HL-60 (cell line): ENCODE data around the gene KDM4C.
A peak's percentile ranks its signal among the peaks of the same experiment; 100 is the strongest.

Experiments used
- DNase-seq, 2 experiments: peaks; one replicate each; pipeline ENCODE4 v3.0.0-alpha.2; 2010 to 2020; ENCODE audit warnings: low read depth in 1 of 2, low spot score in 1 of 2
- H3K27ac ChIP-seq: fragments of 250-450 bp; sonication (Bioruptor Pico); replicated peaks from 2 replicates; pipeline ENCODE4 v1.5.1; 2020; ENCODE audit warnings: mild to moderate bottlenecking, moderate library complexity
- H3K27me3 ChIP-seq: fragments of 250-450 bp; sonication (Bioruptor Pico); 2 replicates; pipeline ENCODE4 v1.5.1; 2021; ENCODE audit warnings: mild to moderate bottlenecking, moderate library complexity; ENCODE audit not compliant: insufficient read depth, poor library complexity, severe bottlenecking
- H3K4me3 ChIP-seq: replicated peaks from 2 replicates; pipeline ENCODE4 v1.5.1; 2011; ENCODE audit warnings: mild to moderate bottlenecking, control low read depth, low read length; ENCODE audit not compliant: insufficient read depth
- GABPA ChIP-seq: IDR thresholded peaks from 2 replicates; pipeline ENCODE4 v1.6.1; 2012; ENCODE audit warnings: low read depth
- POLR2AphosphoS5 ChIP-seq: IDR thresholded peaks from 2 replicates; pipeline ENCODE4 v1.6.1; 2012; ENCODE audit warnings: low read depth
- SPI1 ChIP-seq: IDR thresholded peaks from 2 replicates; pipeline ENCODE4 v1.6.1; 2012; ENCODE audit warnings: low read depth, mild to moderate bottlenecking, borderline replicate concordance
- TF ChIP-seq, protein P1 (sequence below): IDR thresholded peaks from one replicate; pipeline ENCODE4 v1.5.1; 2011; ENCODE audit warnings: low read length, control low read depth, inconsistent platforms; ENCODE audit not compliant: insufficient read depth
- TF ChIP-seq, protein P2 (sequence below): IDR thresholded peaks from 2 replicates; pipeline ENCODE4 v1.6.1; 2012; ENCODE audit warnings: low read depth; ENCODE audit not compliant: insufficient replicate concordance

Gene KDM4C

DNA sequence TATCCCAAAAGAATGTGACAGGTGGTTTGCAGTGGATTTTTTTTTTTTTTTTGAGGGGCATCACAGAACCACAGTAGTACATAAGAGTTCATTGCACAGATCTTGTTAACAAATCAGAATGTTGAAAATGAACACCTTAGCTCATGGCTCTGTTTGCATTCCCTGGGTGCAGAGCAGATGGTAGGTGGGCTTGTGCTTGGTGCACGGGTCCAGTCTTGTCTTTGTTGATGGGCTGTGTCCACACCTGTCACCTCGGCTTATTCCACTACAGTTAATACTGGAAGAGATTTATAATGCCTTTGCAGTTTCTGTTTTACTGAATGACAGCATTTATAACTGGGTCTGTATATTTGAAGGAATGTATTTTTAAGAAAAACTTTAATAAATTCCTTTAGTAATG lies 146.6 kb downstream of the KDM4C start:
- H3K4me3 ChIP-seq: no peak overlapping the region

DNA sequence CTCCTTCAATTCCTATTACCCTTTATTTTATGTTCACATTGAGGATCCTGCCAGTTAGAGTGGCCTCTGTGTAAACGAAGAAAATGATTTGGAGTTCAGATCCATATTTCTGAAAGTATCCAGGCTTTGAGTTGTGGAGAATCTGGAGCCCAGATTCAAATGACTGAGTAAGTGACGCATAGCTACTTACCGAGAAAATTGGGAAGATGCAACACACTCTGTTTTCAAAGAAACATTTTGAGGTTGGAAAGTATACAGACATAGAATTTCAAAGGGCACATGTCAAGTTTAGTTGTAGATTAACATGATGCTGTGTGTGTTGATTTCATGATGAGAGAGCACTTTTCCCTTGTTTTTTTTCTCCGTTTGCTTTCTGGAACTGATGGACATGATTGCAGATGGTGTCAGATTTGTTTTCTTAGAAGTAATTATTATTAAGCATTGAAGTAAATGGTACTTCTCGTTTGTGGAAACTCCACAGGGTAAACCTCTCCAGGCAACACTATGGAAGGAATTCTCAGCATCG lies 148.1 kb downstream of the KDM4C start:
- H3K4me3 ChIP-seq: no peak overlapping the region
- DNase-seq: no peak
- TF ChIP-seq, protein P1, sequence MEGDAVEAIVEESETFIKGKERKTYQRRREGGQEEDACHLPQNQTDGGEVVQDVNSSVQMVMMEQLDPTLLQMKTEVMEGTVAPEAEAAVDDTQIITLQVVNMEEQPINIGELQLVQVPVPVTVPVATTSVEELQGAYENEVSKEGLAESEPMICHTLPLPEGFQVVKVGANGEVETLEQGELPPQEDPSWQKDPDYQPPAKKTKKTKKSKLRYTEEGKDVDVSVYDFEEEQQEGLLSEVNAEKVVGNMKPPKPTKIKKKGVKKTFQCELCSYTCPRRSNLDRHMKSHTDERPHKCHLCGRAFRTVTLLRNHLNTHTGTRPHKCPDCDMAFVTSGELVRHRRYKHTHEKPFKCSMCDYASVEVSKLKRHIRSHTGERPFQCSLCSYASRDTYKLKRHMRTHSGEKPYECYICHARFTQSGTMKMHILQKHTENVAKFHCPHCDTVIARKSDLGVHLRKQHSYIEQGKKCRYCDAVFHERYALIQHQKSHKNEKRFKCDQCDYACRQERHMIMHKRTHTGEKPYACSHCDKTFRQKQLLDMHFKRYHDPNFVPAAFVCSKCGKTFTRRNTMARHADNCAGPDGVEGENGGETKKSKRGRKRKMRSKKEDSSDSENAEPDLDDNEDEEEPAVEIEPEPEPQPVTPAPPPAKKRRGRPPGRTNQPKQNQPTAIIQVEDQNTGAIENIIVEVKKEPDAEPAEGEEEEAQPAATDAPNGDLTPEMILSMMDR: no peak
- TF ChIP-seq POLR2AphosphoS5 (no peak), SPI1 (no peak)
- no peaks in the 10 kb centered on the region for H3K27me3 ChIP-seq
- no peak overlapping the region for H3K27ac ChIP-seq

More for the DNA sequence above, 146.6 kb downstream of the KDM4C start:
- DNase-seq: no peak
- TF ChIP-seq, protein P1: no peak
- TF ChIP-seq SPI1 (no peak), POLR2AphosphoS5 (no peak), GABPA (no peak)
- TF ChIP-seq, protein P2, sequence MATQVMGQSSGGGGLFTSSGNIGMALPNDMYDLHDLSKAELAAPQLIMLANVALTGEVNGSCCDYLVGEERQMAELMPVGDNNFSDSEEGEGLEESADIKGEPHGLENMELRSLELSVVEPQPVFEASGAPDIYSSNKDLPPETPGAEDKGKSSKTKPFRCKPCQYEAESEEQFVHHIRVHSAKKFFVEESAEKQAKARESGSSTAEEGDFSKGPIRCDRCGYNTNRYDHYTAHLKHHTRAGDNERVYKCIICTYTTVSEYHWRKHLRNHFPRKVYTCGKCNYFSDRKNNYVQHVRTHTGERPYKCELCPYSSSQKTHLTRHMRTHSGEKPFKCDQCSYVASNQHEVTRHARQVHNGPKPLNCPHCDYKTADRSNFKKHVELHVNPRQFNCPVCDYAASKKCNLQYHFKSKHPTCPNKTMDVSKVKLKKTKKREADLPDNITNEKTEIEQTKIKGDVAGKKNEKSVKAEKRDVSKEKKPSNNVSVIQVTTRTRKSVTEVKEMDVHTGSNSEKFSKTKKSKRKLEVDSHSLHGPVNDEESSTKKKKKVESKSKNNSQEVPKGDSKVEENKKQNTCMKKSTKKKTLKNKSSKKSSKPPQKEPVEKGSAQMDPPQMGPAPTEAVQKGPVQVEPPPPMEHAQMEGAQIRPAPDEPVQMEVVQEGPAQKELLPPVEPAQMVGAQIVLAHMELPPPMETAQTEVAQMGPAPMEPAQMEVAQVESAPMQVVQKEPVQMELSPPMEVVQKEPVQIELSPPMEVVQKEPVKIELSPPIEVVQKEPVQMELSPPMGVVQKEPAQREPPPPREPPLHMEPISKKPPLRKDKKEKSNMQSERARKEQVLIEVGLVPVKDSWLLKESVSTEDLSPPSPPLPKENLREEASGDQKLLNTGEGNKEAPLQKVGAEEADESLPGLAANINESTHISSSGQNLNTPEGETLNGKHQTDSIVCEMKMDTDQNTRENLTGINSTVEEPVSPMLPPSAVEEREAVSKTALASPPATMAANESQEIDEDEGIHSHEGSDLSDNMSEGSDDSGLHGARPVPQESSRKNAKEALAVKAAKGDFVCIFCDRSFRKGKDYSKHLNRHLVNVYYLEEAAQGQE: no peak
- no peak overlapping the region for H3K27ac ChIP-seq
- H3K27me3 ChIP-seq: no peaks in the 10 kb centered on the region

DNA sequence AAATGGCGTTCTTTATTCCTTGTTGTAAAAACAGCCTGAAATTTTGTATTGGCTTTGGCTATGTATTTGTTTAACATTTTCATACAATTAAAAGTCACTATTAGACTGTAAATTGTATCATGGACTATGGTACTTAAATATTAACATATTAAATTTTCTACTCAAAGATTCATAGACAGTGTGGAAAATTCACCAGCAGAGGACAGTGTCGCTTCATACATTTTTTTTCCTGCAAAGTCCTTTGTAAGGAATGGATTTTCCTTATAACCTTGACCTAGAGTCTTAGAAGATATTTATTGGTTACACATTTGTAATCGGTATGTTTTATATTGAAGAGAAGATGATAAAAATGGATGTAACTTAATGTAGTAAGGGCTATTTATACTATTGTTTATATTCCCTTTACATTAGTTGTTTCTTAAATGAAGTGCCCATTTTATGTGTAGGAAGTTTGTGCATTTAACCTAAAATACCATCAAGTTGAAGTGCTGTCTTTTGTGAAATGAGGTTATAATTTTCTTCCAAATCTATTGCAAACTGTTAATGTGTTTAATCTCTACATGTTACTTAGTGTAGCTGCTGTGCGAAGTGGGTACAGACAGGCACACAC lies 150.1 kb downstream of the KDM4C start:
- Histone ChIP-seq H3K27ac (no peak overlapping the region), H3K27me3 (no peaks in the 10 kb centered on the region), H3K4me3 (no peak overlapping the region)
- TF ChIP-seq SPI1 (no peak), POLR2AphosphoS5 (no peak), GABPA (no peak)
- TF ChIP-seq, protein P2: no peak
- TF ChIP-seq, protein P1: no peak
- DNase-seq: peak in 1 of 2 experiments; percentile 6

DNA sequence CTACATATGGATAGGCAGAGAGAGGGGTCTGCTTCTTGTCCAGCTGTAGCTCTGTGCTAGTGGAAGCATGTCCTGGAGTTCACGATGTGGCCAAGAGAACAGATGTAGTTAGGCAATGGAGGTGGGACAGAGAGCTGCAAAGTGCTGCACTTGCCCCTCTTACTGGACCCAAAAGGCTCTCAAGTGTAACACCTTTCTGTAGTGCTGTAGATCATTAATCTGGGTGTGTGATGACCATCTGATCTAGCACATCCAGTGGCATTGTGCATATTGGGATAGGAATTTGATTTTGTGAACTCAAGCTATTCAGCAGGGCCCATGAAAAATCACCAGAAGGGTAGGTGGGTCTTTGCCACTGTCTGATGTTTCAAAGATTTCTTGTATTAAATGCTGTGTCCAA lies 151.4 kb downstream of the KDM4C start:
- TF ChIP-seq, protein P1: no peak
- TF ChIP-seq, protein P2: no peak
- TF ChIP-seq GABPA: no peak
- no peak for TF ChIP-seq POLR2AphosphoS5
- no peak for TF ChIP-seq SPI1
- H3K27ac ChIP-seq: no peak overlapping the region
- H3K27me3 ChIP-seq: no peaks in the 10 kb centered on the region

More for the DNA sequence above, 151.4 kb downstream of the KDM4C start:
- H3K4me3 ChIP-seq: no peak overlapping the region
- no peak for DNase-seq
